Measurements from ENCODE around the gene SNRPD3. TPM values are rescaled to one million over a fixed set of nuclear protein-coding genes. Genes with fewer than 3 reads are reported as not detected.

SNRPD3 gene
- total and polyA plus RNA-seq, 4 donors = 57.2 to 128 (median 85.9) TPM

GRCh38 chr22:24592058-24592850, 36.5 kb downstream of the SNRPD3 start:
- peak overlapping the region in 1 of 2 donors; percentile 44 for H3K9ac ChIP-seq (ENCODE audit: low read depth in 1 of 2, low read length in 2 of 2)
- TF ChIP-seq TAF1 (conservative IDR thresholded peaks at IDR 0.05) = no peak
- TF ChIP-seq GABPA (IDR thresholded peaks at IDR 0.05 in 1 of 2, conservative IDR thresholded peaks at IDR 0.05 in 1 of 2) = no peak
- TF ChIP-seq ZBTB33 (IDR thresholded peaks at IDR 0.05) = no peak
- no peak for TF ChIP-seq SP1 (IDR thresholded peaks at IDR 0.05)
- no peak for TF ChIP-seq RXRA (IDR thresholded peaks at IDR 0.05)
- TF ChIP-seq HNF4A (conservative IDR thresholded peaks at IDR 0.05) = no peak
- TF ChIP-seq YY1 (IDR thresholded peaks at IDR 0.05) = no peak
- no peak for TF ChIP-seq NR2F2 (IDR thresholded peaks at IDR 0.05)
- no peak for TF ChIP-seq RAD21 (IDR thresholded peaks at IDR 0.05)
- TF ChIP-seq MAX (IDR thresholded peaks at IDR 0.05) = no peak
- no peak for TF ChIP-seq EGR1 (IDR thresholded peaks at IDR 0.05; ENCODE audit: low read depth in 2 of 2)
- TF ChIP-seq CTCF (IDR thresholded peaks at IDR 0.05; ENCODE audit: low read depth, low read length, missing input control) = no peak
- TF ChIP-seq HNF4G (IDR thresholded peaks at IDR 0.05) = no peak
- no peak for TF ChIP-seq ATF3 (IDR thresholded peaks at IDR 0.05)
- no peak for TF ChIP-seq FOXA1 (IDR thresholded peaks at IDR 0.05)
- no peak for TF ChIP-seq JUND (IDR thresholded peaks at IDR 0.05)
- H3K27me3 ChIP-seq (ENCODE audit: control insufficient read depth in 4 of 4, insufficient read depth in 4 of 4, low read length in 3 of 4) = no peaks in the 10 kb centered on the region
- DNase-seq (ENCODE audit: low spot score) = no peak
- 9% methylated on average over 33 of the region's 33 CpGs for WGBS
- H3K27ac ChIP-seq (ENCODE audit: low read depth in 1 of 2, low read length in 2 of 2) = peak overlapping the region; percentile 18 to 78
- peaks cover 20 to 38% (median 30%) of the 10 kb centered on the region in 4 donors for H3K4me1 ChIP-seq (ENCODE audit: control insufficient read depth in 4 of 4, insufficient read depth in 4 of 4, low read length in 3 of 4)
- H3K4me3 ChIP-seq (ENCODE audit: low read depth in 1 of 3, low read length in 3 of 3) = peak overlapping the region; percentile 53 to 86 (median 63)
- H3K36me3 ChIP-seq (ENCODE audit: control insufficient read depth in 4 of 4, insufficient read depth in 3 of 4, low read depth in 1 of 4, low read length in 3 of 4) = peaks cover 0 to 18% (median 4%) of the 10 kb centered on the region in 4 donors
- no peaks in the 10 kb centered on the region for H3K9me3 ChIP-seq (ENCODE audit: control insufficient read depth in 4 of 4, low read length in 3 of 4)

GRCh38 chr22:24592851-24593558, 37.2 kb downstream of the SNRPD3 start, which contains the start of gene LRRC75B:
Gene LRRC75B, minus strand, starts transcription at chr22:24593073. Its CDS starts 34 bp downstream, at chr22:24593039.
- Histone ChIP-seq H3K27me3 (ENCODE audit: control insufficient read depth in 4 of 4, insufficient read depth in 4 of 4, low read length in 3 of 4) (no peaks in the 10 kb centered on the region), H3K9me3 (ENCODE audit: control insufficient read depth in 4 of 4, low read length in 3 of 4) (no peaks in the 10 kb centered on the region), H3K9ac (ENCODE audit: low read depth in 1 of 2, low read length in 2 of 2) (peak within 1 kb of the TSS; percentile 44 to 49), H3K4me1 (ENCODE audit: control insufficient read depth in 4 of 4, insufficient read depth in 4 of 4, low read length in 3 of 4) (peaks cover 20 to 38% (median 30%) of the 10 kb centered on the region in 4 donors), H3K4me3 (ENCODE audit: low read depth in 1 of 3, low read length in 3 of 3) (peak within 1 kb of the TSS; percentile 53 to 86 (median 63)), H3K27ac (ENCODE audit: low read depth in 1 of 2, low read length in 2 of 2) (peak within 1 kb of the TSS; percentile 75 to 78), H3K36me3 (ENCODE audit: control insufficient read depth in 4 of 4, insufficient read depth in 3 of 4, low read depth in 1 of 4, low read length in 3 of 4) (peaks cover 0 to 10% (median 2%) of the 10 kb centered on the region in 4 donors)
- WGBS = 3% methylated on average over 72 of the region's 72 CpGs
- peak; percentile 80 for DNase-seq (ENCODE audit: low spot score)
- peak; percentile 47 for TF ChIP-seq REST (IDR thresholded peaks at IDR 0.05)
- TF ChIP-seq YY1 (IDR thresholded peaks at IDR 0.05) = peak; percentile 46
- TF ChIP-seq FOXA2 (IDR thresholded peaks at IDR 0.05) = no peak
- no peak for TF ChIP-seq TAF1 (conservative IDR thresholded peaks at IDR 0.05)
- no peak for TF ChIP-seq NR2F2 (IDR thresholded peaks at IDR 0.05)
- TF ChIP-seq HNF4A (conservative IDR thresholded peaks at IDR 0.05) = peak; percentile 55 to 79
- TF ChIP-seq JUND (IDR thresholded peaks at IDR 0.05) = peak in 1 of 2 donors; percentile 29
- TF ChIP-seq EGR1 (IDR thresholded peaks at IDR 0.05; ENCODE audit: low read depth in 2 of 2) = no peak
- no peak for TF ChIP-seq FOXA1 (IDR thresholded peaks at IDR 0.05)
- TF ChIP-seq ATF3 (IDR thresholded peaks at IDR 0.05) = no peak
- no peak for TF ChIP-seq HNF4G (IDR thresholded peaks at IDR 0.05)
- no peak for TF ChIP-seq ZBTB33 (IDR thresholded peaks at IDR 0.05)
- no peak for TF ChIP-seq MAX (IDR thresholded peaks at IDR 0.05)
- TF ChIP-seq RAD21 (IDR thresholded peaks at IDR 0.05) = peak in 1 of 2 donors; percentile 54

All from liver (tissue), 9 donors.